Uterus (tissue), 4 donors: ENCODE data around the gene PLXNA4. TPM values are rescaled to one million over a fixed set of nuclear protein-coding genes. Genes with fewer than 3 reads are reported as not detected.

ENCODE experiments used
- DNase-seq, 2 donors: peaks; one replicate each; pipeline ENCODE4 v3.0.0-alpha.2; 2019 to 2020
- H3K27ac ChIP-seq, 2 donors: fragments of 200-600 bp; sonication (generic); 1 replicate in 1 of 2; 2 replicates in 1 of 2; pipeline ENCODE4 v1.5.1; 2016 to 2018
- H3K27me3 ChIP-seq, 2 donors: fragments of 200-600 bp; sonication (generic); one replicate each; pipeline ENCODE4 v1.5.1; 2018 to 2019; ENCODE audit warnings: control low read depth in 1 of 2
- H3K36me3 ChIP-seq, 2 donors: fragments of 200-600 bp; sonication (generic); one replicate each; pipeline ENCODE4 v1.5.1; 2019; ENCODE audit warnings: control low read depth in 1 of 2
- H3K4me1 ChIP-seq, 2 donors: fragments of 200-600 bp; sonication (generic); one replicate each; pipeline ENCODE4 v1.5.1; 2018 to 2019; ENCODE audit warnings: control low read depth in 1 of 2
- H3K4me3 ChIP-seq, 2 donors: fragments of 200-600 bp; sonication (generic); 1 replicate in 1 of 2; 2 replicates in 1 of 2; pipeline ENCODE4 v1.5.1; 2018 to 2019; ENCODE audit warnings: mild to moderate bottlenecking in 1 of 2
- H3K9me3 ChIP-seq, 2 donors: fragments of 200-600 bp; sonication (generic); one replicate each; pipeline ENCODE4 v1.5.1; 2019; ENCODE audit warnings: control low read depth in 1 of 2
- POLR2A ChIP-seq, 2 donors: fragments of 450-650 bp; IDR thresholded peaks; one replicate each; pipeline ENCODE4 v1.6.1; 2016; ENCODE audit warnings: antibody characterized with exemption in 2 of 2, mild to moderate bottlenecking in 1 of 2, moderate library complexity in 1 of 2
- intact Hi-C: fragments of 100-400 bp; cut with DNase I; formaldehyde crosslinking; loops from one replicate; pipeline ENCODE4 v1.15.1; 2023; ENCODE audit warnings: low total_unique reads
- total RNA-seq, 4 donors: library from RNA; depleted of rRNA in 3 of 4; stranded (reverse); fragments of >200 nt in 3 of 4; gene quantifications; one replicate each; pipeline versions ENCODE4 v1.1.0 to v1.2.4, GENCODE V29; 2014 to 2023
- TF ChIP-seq, protein P1 (sequence below), 4 experiments: fragments of 200-600 bp in 2 of 4; fragments of 450-650 bp in 2 of 4; sonication (generic) in 2 of 4; IDR thresholded peaks; one replicate each; pipeline ENCODE4 v1.5.1; 2016 to 2019; ENCODE audit warnings: antibody characterized with exemption in 4 of 4, mild to moderate bottlenecking in 2 of 4, moderate library complexity in 1 of 4
- donor health status: DM: yes; HTN: yes; CAD: no.

The PLXNA4 gene
- total RNA-seq, 4 donors from 2014 or later: 4.1 to 16.5 (median 7.7) TPM

DNA sequence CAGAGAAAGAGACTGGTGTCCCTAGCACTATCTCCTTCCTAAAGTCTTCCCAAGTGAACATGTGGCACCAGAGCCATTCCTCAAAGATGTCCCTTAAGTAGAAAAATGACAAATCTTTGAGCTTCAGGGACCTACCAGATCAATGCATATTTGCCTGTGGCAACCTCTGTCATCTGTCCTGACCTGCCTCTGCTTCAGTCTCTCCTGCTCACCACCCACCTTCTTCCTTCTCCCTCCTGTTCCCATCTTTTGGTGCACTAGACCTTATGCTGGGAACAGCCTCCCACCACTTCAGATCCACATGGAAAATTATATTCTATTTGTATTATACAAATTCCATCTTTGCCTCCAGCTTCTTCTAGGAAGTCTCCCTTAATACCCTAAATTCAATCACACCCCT lies 386.4 kb downstream of the PLXNA4 start:
- no peak overlapping the region for H3K27ac ChIP-seq
- H3K4me3 ChIP-seq: no peak overlapping the region
- peaks cover 0 to 6% of the 10 kb centered on the region in 2 donors for H3K9me3 ChIP-seq
- TF ChIP-seq POLR2A (IDR thresholded peaks at IDR 0.05): no peak
- TF ChIP-seq, protein P1, sequence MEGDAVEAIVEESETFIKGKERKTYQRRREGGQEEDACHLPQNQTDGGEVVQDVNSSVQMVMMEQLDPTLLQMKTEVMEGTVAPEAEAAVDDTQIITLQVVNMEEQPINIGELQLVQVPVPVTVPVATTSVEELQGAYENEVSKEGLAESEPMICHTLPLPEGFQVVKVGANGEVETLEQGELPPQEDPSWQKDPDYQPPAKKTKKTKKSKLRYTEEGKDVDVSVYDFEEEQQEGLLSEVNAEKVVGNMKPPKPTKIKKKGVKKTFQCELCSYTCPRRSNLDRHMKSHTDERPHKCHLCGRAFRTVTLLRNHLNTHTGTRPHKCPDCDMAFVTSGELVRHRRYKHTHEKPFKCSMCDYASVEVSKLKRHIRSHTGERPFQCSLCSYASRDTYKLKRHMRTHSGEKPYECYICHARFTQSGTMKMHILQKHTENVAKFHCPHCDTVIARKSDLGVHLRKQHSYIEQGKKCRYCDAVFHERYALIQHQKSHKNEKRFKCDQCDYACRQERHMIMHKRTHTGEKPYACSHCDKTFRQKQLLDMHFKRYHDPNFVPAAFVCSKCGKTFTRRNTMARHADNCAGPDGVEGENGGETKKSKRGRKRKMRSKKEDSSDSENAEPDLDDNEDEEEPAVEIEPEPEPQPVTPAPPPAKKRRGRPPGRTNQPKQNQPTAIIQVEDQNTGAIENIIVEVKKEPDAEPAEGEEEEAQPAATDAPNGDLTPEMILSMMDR (IDR thresholded peaks at IDR 0.05): no peak
- no peaks in the 10 kb centered on the region for H3K36me3 ChIP-seq
- no peaks in the 10 kb centered on the region for H3K27me3 ChIP-seq
- H3K4me1 ChIP-seq: no peaks in the 10 kb centered on the region
- intact Hi-C loops: no loop called here
- no peak for DNase-seq

DNA sequence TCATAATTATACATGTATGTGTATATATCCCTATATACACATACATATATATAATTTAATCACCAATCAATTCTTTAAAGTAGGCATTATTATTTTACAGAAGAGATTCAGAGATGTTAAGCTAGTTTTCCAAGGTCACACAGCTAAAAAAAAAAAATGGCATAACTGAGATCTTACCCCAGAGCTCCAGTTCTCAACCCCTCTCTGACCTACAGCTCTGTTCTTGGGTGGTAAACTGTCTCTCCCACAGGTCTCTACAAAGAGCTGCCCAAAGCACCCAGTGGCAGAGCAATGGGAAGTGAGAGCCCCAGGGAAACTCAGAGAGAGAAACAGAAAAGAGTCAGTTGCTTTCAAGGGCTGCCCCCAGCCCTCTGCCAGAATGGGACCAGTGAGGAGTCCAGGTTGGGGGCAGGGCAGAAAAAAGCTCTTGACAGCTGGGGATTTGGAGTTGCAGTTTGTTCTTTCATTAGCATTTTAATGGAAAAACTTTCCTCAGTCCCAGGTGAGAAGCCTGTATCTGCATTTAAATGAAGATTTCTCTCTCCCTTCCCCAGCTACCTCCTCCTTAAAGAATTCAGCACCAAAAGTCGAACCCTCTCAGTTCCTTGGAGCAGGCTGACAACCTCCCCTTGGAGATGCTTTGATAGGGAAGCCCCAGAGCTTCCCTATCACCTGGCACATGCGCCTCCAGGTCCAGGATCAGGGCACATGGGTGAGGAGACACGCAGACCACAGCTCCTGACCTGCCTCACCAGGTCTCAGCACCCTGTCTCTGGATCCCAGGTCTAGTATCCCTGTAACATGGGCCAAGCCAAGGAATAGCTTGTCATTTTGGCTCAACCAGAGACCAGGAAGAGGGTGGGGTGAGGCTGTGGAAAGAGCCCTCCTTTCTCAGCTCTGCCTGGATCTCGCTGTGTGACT lies 388.1 kb downstream of the PLXNA4 start:
- no peak for DNase-seq
- TF ChIP-seq, protein P1 (IDR thresholded peaks at IDR 0.05): no peak
- no peak for TF ChIP-seq POLR2A (IDR thresholded peaks at IDR 0.05)
- no peaks in the 10 kb centered on the region for H3K36me3 ChIP-seq
- H3K27ac ChIP-seq: no peak overlapping the region
- peaks cover 0 to 6% of the 10 kb centered on the region in 2 donors for H3K9me3 ChIP-seq
- H3K27me3 ChIP-seq: no peaks in the 10 kb centered on the region
- intact Hi-C loops: no loop called here
- H3K4me3 ChIP-seq: no peak overlapping the region
- no peaks in the 10 kb centered on the region for H3K4me1 ChIP-seq

DNA sequence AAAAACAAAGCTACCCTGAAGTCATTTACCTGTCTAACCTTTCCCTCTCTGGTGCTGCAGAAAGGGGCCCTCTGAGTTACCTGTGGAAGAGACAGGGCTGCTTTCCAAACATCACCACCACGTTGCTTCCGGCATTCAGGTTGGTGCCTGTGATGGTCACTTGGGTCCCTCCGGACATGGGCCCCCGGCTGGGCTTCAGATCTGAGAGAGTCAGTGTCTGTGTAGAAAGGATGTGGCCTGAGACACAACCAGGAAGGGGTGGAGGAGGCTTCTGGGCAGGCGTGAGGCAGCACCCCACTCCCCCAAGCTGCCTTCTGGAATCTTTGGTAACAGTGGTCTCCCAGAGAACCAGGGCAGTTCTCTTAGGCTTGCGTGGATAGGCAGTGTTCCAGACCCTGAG lies 388.9 kb downstream of the PLXNA4 start:
- Histone ChIP-seq H3K4me3 (no peak overlapping the region), H3K9me3 (peaks cover 0 to 6% of the 10 kb centered on the region in 2 donors), H3K4me1 (no peaks in the 10 kb centered on the region), H3K27ac (no peak overlapping the region), H3K36me3 (no peaks in the 10 kb centered on the region), H3K27me3 (no peaks in the 10 kb centered on the region)
- DNase-seq: no peak
- no peak for TF ChIP-seq POLR2A (IDR thresholded peaks at IDR 0.05)
- TF ChIP-seq, protein P1 (IDR thresholded peaks at IDR 0.05): no peak
- intact Hi-C loops: no loop called here

DNA sequence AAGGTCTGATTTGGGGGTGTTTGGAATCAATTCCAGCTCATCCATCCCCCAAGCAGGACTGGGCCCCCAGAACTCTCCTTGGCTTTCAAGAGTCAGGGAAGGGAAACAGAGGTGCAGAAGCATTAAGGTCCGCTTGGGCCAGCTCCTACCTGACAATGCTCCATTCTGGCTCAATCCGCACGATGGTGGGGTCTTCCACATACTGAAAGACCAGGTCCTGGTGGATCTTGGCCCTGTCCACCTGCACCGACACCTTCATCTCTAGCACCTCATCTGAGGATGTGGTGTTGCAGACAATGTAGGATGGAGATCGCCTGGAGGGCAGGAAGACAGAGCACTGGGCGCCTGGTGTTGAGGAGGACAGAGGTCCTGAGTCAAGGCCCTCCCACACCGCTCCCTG lies 391.1 kb downstream of the PLXNA4 start:
- H3K4me3 ChIP-seq: no peak overlapping the region
- no peak for TF ChIP-seq POLR2A (IDR thresholded peaks at IDR 0.05)
- TF ChIP-seq, protein P1 (IDR thresholded peaks at IDR 0.05): no peak
- H3K27me3 ChIP-seq: no peaks in the 10 kb centered on the region
- H3K27ac ChIP-seq: no peak overlapping the region
- peaks cover 0 to 6% of the 10 kb centered on the region in 2 donors for H3K9me3 ChIP-seq
- H3K4me1 ChIP-seq: no peaks in the 10 kb centered on the region
- no peaks in the 10 kb centered on the region for H3K36me3 ChIP-seq
- no peak for DNase-seq
- intact Hi-C loops: no loop called here

DNA sequence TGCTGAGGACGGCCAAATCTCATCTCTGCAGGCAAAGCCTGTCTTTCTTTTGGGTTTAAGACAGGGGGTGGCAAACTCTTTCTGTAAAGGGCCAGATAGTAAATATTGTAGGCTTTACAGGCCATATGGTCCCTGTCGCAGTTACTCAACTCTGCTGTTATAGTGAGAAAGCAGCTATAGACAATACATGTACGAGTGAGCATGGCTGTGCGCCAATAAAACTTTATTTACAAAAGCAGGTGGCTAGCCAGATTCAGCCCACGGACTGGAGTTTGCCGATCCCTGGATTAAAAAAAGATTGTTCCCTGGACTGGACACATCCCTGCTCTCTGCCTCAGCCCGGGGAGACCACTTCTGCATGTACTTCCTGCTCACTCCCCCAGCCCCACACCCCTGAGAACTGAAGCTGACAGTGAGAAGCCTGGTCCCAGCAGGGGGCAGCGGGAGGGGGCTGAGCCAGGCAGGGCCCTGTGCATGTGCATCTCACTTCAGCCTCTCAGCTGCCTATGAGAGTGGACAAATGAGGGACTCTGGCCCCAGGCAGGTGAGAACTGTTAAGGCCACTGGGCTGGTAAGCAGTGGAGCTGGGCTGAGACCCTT lies 392.4 kb downstream of the PLXNA4 start:
- no peak for TF ChIP-seq POLR2A (IDR thresholded peaks at IDR 0.05)
- DNase-seq: no peak
- Histone ChIP-seq H3K36me3 (no peaks in the 10 kb centered on the region), H3K27ac (no peak overlapping the region), H3K4me1 (no peaks in the 10 kb centered on the region), H3K9me3 (peaks cover 0 to 6% of the 10 kb centered on the region in 2 donors), H3K27me3 (no peaks in the 10 kb centered on the region), H3K4me3 (no peak overlapping the region)
- intact Hi-C loops: no loop called here
